Activated T-helper 17 cell treated with anti-CD3 and anti-CD28 coated beads, Interleukin-2, amount 50 U/mL, for 72 hours (primary cell): ENCODE measurements around the gene RASL10B. TPM values are rescaled to one million over a fixed set of nuclear protein-coding genes. Genes with fewer than 3 reads are reported as not detected.

Experiments
- ATAC-seq: fragments of 150-1000 bp; cut with Tn5 transposase; replicated peaks from 2 replicates; pipeline ENCODE4 v1.10.0; 2021; ENCODE audit warnings: mild to moderate bottlenecking, moderate library complexity
- H3K27ac Mint-ChIP-seq: one replicate; pipeline ENCODE4 v1.8.0; 2022; ENCODE audit warnings: mixed read lengths
- H3K27me3 Mint-ChIP-seq: one replicate; pipeline ENCODE4 v1.8.0; 2022; ENCODE audit warnings: mixed read lengths
- H3K36me3 Mint-ChIP-seq: one replicate; pipeline ENCODE4 v1.8.0; 2022; ENCODE audit warnings: low read depth, mild to moderate bottlenecking, mixed read lengths
- H3K4me1 Mint-ChIP-seq: one replicate; pipeline ENCODE4 v1.8.0; 2022; ENCODE audit warnings: mixed read lengths
- H3K4me3 Mint-ChIP-seq: one replicate; pipeline ENCODE4 v1.8.0; 2022; ENCODE audit warnings: mild to moderate bottlenecking, mixed read lengths
- H3K9me3 Mint-ChIP-seq: one replicate; pipeline ENCODE4 v1.8.0; 2022; ENCODE audit warnings: mixed read lengths
- total RNA-seq, 2 donors: library from RNA; stranded (reverse); gene quantifications; one replicate each; pipeline ENCODE4 v1.2.3, GENCODE V29; 2022

Gene RASL10B
- total RNA-seq, 2 donors from 2014 or later = 0.16 to 0.63 TPM

DNA sequence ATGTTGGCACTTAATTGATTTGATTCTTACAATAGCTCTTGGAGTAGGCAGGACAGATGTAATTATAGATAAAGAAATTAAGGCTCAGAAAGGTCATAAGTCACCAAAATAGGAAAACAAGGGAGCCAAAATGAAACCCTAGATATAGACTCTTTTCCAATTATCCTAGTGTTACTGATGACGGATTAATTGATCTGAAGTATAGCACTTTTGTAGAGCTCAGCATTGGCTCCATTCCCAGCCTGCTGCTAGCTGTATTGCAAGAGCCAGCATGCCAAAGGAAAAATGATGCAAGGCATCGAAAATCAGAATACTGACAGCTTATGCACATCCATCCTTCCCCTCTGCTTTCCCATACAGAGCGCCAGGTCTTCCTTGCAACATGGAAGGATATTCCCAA, 21.6 kb upstream of the RASL10B start:
- ATAC-seq = no peak
- no peak overlapping the region for H3K4me3 Mint-ChIP-seq
- peaks cover 6% of the 10 kb centered on the region for H3K4me1 Mint-ChIP-seq
- H3K9me3 Mint-ChIP-seq = no peaks in the 10 kb centered on the region
- H3K27me3 Mint-ChIP-seq = no peaks in the 10 kb centered on the region
- H3K27ac Mint-ChIP-seq = no peak overlapping the region
- peaks cover 14% of the 10 kb centered on the region for H3K36me3 Mint-ChIP-seq

DNA sequence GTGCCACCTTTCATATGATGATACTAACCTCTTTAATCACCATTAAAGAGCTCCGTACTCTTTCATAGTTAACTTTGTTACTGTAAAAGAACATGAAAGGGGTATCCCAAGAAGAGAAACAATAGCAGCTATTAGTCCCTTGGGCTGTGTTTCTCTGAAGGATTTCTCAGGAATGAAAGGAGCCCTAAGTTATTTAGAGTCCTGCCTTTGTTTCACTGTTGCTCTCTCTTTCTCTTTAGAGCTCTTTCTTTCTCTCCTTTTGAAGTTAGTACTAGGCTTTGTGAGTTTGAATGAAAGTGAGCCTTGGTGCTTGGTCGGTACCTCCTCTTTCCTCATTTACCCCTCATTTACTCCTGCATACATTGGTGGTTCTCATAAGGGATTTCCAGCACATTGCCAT, 20.5 kb upstream of the RASL10B start:
- peaks cover 4% of the 10 kb centered on the region for H3K36me3 Mint-ChIP-seq
- H3K27ac Mint-ChIP-seq = no peak overlapping the region
- H3K27me3 Mint-ChIP-seq = no peaks in the 10 kb centered on the region
- no peaks in the 10 kb centered on the region for H3K9me3 Mint-ChIP-seq
- H3K4me1 Mint-ChIP-seq = peaks cover 6% of the 10 kb centered on the region
- H3K4me3 Mint-ChIP-seq = no peak overlapping the region
- ATAC-seq = no peak

DNA sequence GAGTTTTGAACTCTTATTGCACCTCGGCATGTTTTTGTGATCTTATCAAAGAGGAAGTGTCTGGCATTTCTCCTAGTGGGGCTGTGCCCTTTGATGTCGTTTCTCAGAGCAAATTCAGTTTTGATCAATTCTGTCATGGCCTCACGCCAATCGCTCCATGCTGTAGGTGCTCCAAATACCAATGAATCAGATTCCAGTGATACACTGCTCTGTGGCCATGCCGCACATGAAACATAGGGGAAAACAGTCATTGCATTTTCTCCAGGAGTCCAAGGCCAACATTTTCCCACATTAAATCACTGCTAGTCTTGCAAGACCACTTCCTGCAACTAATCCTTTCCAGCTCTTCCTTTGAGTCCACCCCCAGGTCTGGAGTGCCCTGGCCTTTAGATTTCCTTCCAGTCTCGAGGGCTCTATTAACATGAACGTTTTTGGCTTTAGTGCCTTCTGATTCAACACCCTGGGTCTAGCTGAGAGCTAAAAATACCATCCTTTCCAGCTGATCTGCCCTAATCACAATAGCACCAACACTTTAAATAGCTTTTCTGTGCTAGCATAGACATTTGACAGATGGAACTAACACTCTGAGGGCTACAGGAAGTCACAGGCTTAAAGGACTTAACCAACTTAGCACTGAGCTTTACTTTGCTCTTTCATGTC, 18.2 kb upstream of the RASL10B start:
- no peak for ATAC-seq
- Mint-ChIP-seq H3K4me3 (no peak overlapping the region), H3K36me3 (no peaks in the 10 kb centered on the region)

DNA sequence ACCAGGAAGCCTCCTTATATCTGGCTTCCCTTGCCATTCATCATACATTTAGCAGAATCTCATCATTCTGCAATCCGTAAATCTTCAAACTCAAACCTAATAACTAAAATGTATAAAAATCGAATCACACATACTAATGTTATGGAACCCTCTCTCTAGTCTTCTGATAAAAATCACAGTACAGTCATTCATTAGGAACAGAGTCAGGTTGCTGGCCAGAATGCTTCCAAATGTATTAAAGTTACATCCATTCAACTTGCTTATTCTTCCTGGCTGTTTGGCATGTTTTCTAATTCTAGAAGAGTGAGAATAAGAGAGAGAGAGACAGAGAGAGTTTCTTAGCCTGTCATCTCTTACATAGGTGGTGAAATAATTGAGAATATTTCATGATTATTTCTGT, 16.5 kb upstream of the RASL10B start:
- H3K4me1 Mint-ChIP-seq = no peaks in the 10 kb centered on the region
- ATAC-seq = no peak
- H3K27ac Mint-ChIP-seq = no peak overlapping the region
- no peak overlapping the region for H3K4me3 Mint-ChIP-seq
- H3K9me3 Mint-ChIP-seq = no peaks in the 10 kb centered on the region
- no peaks in the 10 kb centered on the region for H3K27me3 Mint-ChIP-seq
- H3K36me3 Mint-ChIP-seq = no peaks in the 10 kb centered on the region

More for the DNA sequence above, 18.2 kb upstream of the RASL10B start:
- H3K4me1 Mint-ChIP-seq = no peaks in the 10 kb centered on the region
- H3K27ac Mint-ChIP-seq = no peak overlapping the region
- H3K9me3 Mint-ChIP-seq = no peaks in the 10 kb centered on the region
- H3K27me3 Mint-ChIP-seq = no peaks in the 10 kb centered on the region

DNA sequence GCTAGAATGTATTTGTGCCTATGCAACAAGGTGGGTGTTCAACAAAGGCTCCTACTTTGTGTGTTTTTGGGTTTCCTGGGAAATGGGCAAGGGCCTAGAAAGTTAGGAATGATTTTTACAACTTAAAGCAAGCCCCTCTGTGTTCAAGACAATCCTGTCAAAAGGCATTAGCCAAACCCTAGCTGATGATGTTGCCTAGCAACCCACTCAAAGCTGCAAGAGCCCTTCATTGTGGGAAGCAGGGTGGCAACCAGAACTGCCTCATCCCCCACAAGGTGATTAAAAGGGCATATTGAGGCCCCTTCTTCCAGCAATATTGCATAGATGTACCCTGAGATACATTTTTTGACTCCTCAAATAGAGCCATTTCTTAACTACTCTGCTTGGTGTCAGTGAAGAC, 16.0 kb upstream of the RASL10B start:
- no peaks in the 10 kb centered on the region for H3K4me1 Mint-ChIP-seq
- no peak overlapping the region for H3K27ac Mint-ChIP-seq
- H3K27me3 Mint-ChIP-seq = no peaks in the 10 kb centered on the region
- no peak for ATAC-seq
- H3K4me3 Mint-ChIP-seq = no peak overlapping the region
- H3K36me3 Mint-ChIP-seq = no peaks in the 10 kb centered on the region
- H3K9me3 Mint-ChIP-seq = no peaks in the 10 kb centered on the region

DNA sequence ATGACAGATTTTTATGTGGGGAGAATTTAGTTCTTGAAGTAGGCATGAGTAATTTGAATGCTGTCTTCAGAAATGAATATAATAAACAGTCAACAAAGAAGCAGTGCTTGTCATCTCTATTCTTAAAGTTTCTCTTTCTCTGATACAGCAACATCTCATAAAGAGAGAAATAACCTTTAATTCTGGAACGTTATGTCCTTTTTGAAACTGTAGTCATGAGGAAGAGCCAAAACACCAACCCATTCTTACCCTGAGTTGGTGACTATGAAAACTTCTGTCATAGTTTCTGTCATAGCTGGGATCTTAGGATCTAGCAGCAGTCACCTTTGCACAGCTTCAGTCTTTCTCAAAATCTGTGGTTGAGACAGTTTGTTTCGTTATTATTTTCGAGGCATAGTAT, 15.3 kb upstream of the RASL10B start:
- no peak overlapping the region for H3K27ac Mint-ChIP-seq
- H3K27me3 Mint-ChIP-seq = no peaks in the 10 kb centered on the region
- no peaks in the 10 kb centered on the region for H3K9me3 Mint-ChIP-seq
- no peak overlapping the region for H3K4me3 Mint-ChIP-seq
- H3K4me1 Mint-ChIP-seq = no peaks in the 10 kb centered on the region
- no peaks in the 10 kb centered on the region for H3K36me3 Mint-ChIP-seq
- peak; percentile 79 for ATAC-seq

DNA sequence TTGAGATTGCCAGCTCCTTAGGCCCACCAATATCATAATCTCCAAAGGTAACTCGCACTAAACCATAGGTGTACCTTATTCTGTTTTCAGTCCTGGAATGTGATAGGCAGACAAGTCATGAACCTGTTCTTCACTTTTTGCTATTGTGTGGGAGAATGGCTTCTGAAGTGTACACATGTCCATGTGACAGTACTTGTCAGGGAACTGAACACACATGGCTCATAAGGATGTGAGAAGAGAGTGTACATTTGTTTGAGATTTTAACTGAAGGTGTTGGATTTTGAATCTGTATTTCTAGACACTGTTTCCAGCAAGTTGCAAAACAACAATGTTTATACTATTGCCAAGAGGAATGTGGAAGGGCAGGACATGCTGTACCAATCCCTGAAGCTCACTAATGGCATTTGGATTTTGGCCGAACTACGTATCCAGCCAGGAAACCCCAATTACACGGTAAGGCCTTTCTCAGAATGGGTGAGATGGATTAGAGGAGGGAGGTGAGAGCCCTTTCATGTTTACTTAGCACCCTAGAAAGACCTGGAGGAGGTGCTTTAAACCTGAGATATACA, 14.5 kb upstream of the RASL10B start:
- no peak for ATAC-seq
- Mint-ChIP-seq H3K9me3 (no peaks in the 10 kb centered on the region), H3K27ac (no peak overlapping the region), H3K4me3 (no peak overlapping the region), H3K4me1 (no peaks in the 10 kb centered on the region), H3K27me3 (no peaks in the 10 kb centered on the region), H3K36me3 (no peaks in the 10 kb centered on the region)

DNA sequence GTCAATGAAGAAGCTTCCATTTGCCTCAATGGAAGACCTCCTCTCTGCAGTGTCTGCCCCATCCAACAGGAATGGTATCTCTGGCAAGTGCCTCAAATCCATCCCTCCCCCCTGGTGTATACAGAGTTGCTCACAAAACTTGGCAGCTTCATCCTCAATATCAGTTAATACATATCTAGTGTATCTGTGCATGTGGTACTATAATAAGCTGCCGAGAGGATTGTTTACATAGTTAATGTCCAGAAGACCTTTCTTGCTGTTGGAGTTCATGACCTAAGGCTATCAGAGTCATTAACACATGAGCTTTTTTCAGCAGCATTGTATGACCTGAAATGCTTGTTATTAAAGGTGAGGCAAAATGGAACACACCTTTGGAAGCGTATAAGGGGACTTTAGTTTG, 14.0 kb upstream of the RASL10B start:
- no peaks in the 10 kb centered on the region for H3K36me3 Mint-ChIP-seq
- H3K27ac Mint-ChIP-seq = no peak overlapping the region
- no peak overlapping the region for H3K4me3 Mint-ChIP-seq
- no peak for ATAC-seq
- no peaks in the 10 kb centered on the region for H3K4me1 Mint-ChIP-seq
- H3K27me3 Mint-ChIP-seq = no peaks in the 10 kb centered on the region
- no peaks in the 10 kb centered on the region for H3K9me3 Mint-ChIP-seq

DNA sequence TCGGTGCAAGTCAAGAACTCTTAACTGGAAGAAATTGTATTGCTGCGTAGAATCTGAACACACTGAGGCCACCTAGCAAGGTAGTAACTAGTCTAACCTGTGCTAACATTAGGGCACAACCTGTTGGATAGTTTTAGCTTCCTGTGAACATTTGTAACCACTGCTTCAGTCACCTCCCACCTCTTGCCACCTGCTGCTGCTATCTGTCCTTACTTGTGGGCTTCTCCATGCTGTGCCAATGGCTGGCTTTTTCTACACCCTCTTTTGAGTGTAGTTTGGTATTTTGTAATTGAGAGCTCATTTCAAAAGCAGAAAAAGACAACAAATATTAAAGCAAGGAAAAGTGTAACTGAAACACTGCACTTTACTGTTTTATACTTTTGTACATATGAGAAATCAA, 7.7 kb upstream of the RASL10B start:
- Mint-ChIP-seq H3K36me3 (peaks cover 12% of the 10 kb centered on the region), H3K4me1 (no peaks in the 10 kb centered on the region), H3K27ac (no peak overlapping the region), H3K9me3 (no peaks in the 10 kb centered on the region), H3K27me3 (no peaks in the 10 kb centered on the region), H3K4me3 (no peak overlapping the region)
- no peak for ATAC-seq

DNA sequence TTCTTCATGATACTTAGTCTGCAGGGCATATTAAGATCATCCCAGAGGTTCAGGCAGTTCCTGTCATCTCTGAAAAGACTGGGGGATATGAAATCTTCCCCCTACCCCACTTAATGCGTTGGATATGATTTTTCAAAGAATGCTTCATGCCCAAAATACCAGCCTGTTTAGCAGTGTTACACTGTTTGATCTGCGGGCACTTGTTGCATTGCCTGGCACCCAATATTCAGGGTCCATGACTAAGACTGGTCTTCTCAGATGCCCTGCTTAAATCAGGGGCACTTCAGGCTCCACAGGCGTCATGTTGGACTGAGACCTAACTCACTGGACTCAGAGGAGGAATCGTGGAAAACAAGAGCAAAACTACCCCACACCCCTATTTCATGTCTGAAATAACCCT, 6.4 kb upstream of the RASL10B start:
- no peak for ATAC-seq
- Mint-ChIP-seq H3K9me3 (no peaks in the 10 kb centered on the region), H3K27ac (no peak overlapping the region), H3K36me3 (peaks cover 12% of the 10 kb centered on the region), H3K4me1 (no peaks in the 10 kb centered on the region), H3K27me3 (no peaks in the 10 kb centered on the region), H3K4me3 (no peak overlapping the region)

DNA sequence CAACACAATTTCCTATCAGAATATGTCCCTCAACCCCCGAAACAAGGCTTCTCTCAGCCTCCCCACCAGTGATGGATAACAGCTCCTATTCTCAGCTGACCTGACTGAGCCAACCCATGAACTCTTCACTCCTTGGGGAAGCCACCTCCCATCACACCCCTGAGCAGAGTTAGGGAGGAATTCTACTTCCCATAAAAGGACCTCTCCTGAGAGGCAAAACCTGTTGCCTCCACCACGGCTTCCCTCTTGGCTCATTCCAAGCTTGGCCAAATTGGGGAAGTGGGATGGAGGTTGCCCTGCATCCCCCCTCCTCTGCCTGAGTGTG, 5.7 kb upstream of the RASL10B start:
- Mint-ChIP-seq H3K27ac (no peak overlapping the region), H3K36me3 (peaks cover 12% of the 10 kb centered on the region), H3K4me1 (peaks cover 6% of the 10 kb centered on the region), H3K9me3 (no peaks in the 10 kb centered on the region), H3K4me3 (no peak overlapping the region), H3K27me3 (no peaks in the 10 kb centered on the region)
- ATAC-seq = no peak

DNA sequence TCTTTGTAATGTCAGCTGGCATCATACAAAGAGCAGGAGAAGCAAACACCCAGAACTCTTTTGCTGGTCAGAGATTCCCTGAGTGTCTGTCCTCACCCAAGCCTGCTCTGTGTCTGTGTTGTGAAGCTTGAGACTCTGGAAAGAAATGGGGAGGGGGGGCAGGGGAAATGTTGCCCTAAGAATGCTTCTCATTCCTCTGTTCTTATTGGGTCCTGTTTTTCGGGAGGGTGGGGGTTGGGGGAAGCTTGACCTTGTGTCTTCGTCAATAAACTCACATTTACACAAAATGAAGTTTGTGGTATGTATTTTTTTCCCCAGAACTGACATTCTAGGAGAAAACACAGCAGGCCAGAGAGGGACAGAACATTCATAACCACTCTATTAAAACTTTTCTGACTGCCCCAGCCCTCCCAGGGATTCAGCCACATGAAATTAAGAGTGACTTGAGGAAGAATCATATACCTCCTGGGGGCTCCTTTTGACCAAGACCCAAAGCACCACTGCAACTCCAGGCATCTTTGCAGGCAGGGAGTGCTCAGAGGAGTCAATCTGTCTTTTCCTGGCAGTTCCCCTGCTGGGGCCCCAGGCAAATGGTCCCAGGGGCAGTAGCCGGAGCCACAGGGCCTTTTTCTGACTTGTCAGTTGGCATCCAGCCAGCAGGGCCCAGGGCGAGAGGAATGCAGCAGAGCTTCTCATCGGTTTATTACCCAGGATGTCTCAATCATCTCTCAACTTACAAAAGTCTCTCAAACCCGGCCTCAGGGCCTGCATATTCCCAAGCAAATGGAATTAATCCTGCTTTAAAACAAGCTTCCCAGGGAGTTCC, 5.1 kb upstream of the RASL10B start:
- Mint-ChIP-seq H3K27me3 (no peaks in the 10 kb centered on the region), H3K9me3 (no peaks in the 10 kb centered on the region), H3K27ac (no peak overlapping the region), H3K36me3 (peaks cover 12% of the 10 kb centered on the region), H3K4me3 (no peak overlapping the region), H3K4me1 (peaks cover 11% of the 10 kb centered on the region)
- ATAC-seq = no peak

DNA sequence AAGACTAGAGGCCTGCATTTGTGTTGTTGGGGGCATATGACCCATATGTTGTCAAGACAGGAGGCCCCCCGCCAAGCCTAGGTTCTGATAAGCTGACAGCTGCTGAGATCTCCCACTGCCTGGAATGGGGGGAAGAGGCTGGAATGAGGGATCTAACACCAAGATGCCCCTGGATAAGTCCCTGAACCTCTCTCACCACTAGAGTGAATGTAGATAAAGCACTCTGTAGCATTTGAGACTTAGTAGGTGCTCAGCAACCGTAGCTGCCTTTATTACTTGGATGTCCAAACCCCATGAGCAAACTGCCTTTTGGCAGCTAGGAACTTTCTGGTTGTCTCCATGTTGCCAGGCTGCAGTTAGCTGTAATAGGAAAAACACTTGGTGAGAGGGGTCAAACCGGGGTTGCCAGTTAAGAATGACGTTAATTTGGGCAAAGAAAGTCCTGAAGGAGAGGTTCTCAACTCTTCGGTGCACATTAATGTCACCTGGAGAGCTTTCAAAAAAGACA, 4.4 kb upstream of the RASL10B start:
- Mint-ChIP-seq H3K9me3 (no peaks in the 10 kb centered on the region), H3K4me3 (no peak overlapping the region), H3K4me1 (peaks cover 11% of the 10 kb centered on the region), H3K27ac (no peak overlapping the region), H3K36me3 (peaks cover 12% of the 10 kb centered on the region), H3K27me3 (no peaks in the 10 kb centered on the region)
- no peak for ATAC-seq

DNA sequence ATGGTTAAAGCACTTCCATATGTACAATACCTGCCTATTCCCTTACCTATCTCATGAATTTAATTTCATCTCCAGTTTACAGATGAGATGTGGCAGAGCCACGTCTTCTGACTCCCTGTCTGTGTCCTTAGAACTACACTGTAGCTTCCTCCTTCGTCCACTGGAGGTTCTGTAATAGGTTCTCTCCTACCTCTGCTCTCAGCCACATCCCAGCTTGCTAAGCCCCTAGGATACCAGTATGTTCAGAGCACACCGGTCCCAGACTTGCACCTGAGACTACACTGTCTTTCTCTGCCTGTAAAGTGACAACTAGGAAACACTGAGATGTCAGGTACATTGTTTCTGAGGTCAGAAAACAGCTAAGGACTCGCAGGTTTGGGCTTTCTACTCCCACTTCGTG, 3.8 kb upstream of the RASL10B start:
- Mint-ChIP-seq H3K27me3 (no peaks in the 10 kb centered on the region), H3K27ac (no peak overlapping the region), H3K4me3 (no peak overlapping the region), H3K4me1 (peaks cover 11% of the 10 kb centered on the region), H3K36me3 (peaks cover 12% of the 10 kb centered on the region), H3K9me3 (no peaks in the 10 kb centered on the region)
- no peak for ATAC-seq

DNA sequence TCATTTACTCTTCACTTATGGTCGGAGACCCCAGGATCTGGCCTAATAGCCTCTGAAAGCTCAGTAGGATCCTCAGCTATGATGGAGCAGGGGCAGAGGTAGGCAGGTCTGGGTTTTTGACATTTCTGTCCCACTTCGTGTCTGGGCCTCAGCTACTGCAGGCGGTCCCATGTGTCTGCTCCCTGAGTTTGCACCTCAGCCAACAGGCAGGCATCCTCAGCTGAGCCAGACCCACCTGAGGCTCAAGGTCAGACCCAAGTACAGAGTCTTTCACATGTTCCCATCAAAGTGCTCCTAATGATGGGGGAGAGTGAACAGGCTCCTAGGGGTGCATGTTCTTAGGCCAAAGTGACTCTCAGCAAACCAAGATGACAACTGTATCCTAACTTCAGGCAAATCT, 2.9 kb upstream of the RASL10B start:
- Mint-ChIP-seq H3K27ac (no peak overlapping the region), H3K4me1 (peaks cover 11% of the 10 kb centered on the region)

More for the DNA sequence above, 2.9 kb upstream of the RASL10B start:
- no peaks in the 10 kb centered on the region for H3K27me3 Mint-ChIP-seq
- H3K36me3 Mint-ChIP-seq = peaks cover 12% of the 10 kb centered on the region
- no peaks in the 10 kb centered on the region for H3K9me3 Mint-ChIP-seq
- no peak for ATAC-seq
- H3K4me3 Mint-ChIP-seq = no peak overlapping the region
